Activated naive CD8-positive, alpha-beta T cell treated with anti-CD3 and anti-CD28 coated beads, Interleukin-2, amount 50 U/mL, for 16 hours (primary cell): ENCODE data around the gene RAB17.

Source experiments
- DNase-seq: peaks from one replicate; pipeline ENCODE4 v3.0.0-alpha.2; 2020; ENCODE audit warnings: low read depth, low spot score

RAB17 gene

GRCh38 chr2:237539681-237540080 is 50.9 kb downstream of the RAB17 start:
- no peak for DNase-seq

DNA sequence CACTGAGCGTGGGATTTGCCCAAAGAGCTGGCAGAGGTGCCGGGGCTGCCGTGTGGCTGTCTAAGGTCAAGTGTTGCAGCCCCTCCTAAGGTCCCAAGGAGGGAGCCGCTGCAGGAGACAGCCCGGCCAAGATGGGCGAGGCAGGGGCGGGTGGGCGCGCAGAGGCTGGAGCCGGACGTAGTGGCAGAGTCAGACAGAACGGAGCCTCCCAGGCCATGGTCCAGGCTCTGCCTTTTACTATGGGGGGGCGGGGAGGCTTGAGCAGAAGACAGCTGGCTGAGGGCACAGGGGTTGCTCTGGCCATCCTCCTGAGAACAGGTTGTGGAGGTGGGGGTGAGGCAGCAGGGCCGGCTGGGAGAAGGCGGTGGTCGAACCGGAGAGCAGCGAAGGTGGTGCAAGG is 51.6 kb downstream of the RAB17 start:
- no peak for DNase-seq

DNA sequence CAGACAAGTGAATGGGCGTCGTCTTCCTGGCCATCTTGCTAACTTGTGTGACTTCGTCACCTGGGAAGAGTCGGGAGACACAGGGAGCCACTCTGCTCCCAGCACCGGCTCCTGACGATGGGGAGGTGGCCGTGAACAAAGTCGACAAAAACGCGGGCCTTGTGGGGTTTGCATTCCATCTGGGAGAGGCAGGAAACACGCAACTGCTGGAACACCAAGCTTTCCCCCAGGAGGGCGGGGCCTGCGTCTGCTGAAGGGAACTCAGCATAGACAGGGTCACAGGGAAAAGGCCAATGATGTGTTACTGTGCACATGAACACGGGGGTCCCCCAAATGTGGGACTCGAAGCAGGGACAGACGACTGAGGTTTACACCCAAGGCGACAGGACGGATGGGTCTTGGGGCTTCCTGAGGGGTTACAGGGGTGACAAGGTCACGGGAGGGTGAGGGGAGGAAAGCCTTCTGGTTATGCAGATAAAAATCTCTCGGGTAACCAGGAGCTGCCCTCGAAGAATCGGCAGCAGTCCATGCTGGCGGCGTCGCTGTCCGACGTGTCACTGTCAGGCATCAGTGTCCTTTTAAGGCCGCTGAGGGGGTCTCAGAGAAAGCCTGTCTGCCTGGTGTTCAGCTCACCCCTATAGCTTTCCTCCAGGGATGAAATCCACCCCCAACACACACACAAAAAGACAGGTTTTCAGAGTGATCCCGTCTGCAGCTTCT is 52.4 kb downstream of the RAB17 start:
- no peak for DNase-seq

GRCh38 chr2:237536617-237537016 is 53.9 kb downstream of the RAB17 start:
- no peak for DNase-seq

DNA sequence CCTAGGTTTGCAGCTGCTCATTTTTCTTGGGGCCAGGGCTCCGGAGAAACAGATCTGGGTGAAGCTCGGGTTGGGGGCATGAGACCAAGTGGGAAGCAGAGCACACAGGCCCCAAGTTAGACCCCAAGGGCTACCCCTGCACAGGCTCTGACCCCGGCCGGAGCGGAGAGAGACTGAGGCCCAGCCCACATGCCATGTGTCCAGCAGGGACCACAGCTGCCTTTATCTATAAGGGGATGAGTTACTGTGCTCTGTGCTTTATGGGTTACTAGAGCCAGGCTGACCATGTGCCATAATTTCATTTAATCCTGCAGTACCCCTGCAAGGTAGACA is 54.5 kb downstream of the RAB17 start:
- DNase-seq = no peak

DNA sequence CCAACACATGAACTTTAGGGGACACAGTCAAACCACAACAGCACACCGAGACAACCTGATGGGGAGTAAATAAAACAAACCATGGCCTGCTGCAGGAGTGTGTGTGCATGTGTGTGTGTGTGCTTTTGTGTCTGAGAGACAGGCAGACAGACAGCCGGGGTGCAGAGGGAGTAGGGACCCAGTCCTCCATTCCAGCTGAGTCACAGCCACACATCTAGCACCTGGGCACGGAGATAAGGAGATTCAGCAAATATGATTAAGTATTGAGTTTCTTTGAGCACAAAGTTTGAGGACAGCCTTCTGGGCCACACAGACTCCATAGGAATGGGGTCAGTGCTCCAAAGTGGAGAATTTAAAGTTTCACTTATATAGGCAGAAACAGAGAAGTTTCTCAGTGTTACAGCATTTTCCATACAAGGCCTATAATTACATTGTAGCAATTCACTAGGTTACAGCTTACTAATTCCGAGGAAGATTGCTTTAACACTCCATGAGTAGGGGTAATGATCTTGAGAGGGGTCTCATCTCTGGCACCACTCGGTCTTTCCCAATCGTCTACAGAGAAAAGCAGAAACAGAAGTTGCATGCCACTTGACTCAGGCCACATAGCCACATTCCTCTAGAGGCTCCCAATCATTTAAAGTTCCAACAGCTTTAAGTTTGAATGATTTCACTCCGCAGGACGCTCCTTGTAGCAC is 55.0 kb downstream of the RAB17 start:
- DNase-seq = no peak

GRCh38 chr2:237534380-237534779 is 56.2 kb downstream of the RAB17 start:
- no peak for DNase-seq

DNA sequence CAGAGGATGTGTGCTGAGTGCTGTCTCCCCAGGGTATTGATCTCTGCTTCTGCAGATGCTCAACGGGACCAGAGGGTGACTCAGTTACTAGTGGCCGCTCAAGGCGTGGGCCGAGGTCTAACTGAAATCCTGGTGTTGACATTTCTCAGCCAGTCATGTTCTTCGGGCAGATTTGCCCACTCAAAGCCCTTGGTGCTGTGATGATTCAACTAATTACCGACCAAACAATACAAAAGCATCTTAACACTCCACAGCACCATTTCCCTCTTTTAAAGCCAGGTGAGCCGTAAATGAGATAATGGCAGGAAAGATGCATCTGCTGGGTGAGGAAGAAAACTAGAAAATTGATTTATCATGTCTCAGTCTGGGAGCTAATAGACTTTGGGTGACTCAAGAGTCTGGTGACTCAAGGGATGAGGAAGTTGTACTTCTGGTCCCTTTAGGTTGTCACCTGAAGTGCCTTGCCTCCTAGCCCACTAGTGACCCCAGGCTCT is 56.8 kb downstream of the RAB17 start:
- DNase-seq = no peak

GRCh38 chr2:237532160-237532559 is 58.4 kb downstream of the RAB17 start:
- no peak for DNase-seq

GRCh38 chr2:237530472-237531433 is 59.8 kb downstream of the RAB17 start:
- no peak for DNase-seq

DNA sequence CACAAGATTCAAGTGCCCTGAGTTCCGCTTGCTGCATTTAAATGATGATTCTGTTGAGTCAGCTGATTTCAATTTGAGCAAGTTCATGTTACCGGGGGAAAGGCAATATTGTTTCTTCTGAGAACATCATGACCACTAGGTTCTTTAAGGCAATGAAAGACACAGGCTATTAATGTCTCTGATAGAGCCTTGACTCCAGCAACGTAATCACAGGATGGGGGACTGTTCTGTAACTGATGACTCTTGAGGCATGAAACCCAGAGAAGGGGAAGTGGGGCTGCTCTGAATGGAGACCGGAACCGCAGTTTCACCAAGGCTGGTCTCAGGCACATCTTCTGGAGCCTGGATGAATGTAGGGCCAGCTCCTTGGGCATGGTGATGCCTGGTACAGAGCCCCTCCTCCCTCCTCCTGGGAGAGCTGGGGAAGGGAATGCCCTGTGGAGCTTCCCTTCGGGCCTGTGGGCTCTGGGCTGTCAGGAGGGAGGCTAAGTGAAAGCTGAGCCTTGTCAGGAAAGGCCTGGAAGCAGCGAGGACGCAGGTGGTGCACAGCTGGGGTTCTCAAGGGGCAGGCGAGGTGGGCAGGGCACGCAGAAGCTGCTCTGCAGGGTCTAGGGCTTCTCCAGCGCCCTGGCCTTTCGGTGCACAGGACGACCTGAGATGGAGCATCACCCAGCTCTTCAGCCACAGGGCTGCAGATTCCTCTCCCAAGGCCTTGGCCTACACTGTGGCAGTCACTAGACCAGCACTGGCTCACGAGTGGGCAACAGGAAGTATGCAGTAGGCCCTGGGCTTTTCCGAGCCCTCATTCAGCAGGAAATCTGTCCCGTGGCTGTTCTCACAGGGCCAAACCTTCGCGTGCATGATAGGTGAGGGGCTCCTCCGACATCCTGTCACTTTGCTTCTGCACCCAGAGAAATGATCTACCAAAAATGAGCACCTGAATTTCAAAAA is 60.8 kb downstream of the RAB17 start:
- no peak for DNase-seq

DNA sequence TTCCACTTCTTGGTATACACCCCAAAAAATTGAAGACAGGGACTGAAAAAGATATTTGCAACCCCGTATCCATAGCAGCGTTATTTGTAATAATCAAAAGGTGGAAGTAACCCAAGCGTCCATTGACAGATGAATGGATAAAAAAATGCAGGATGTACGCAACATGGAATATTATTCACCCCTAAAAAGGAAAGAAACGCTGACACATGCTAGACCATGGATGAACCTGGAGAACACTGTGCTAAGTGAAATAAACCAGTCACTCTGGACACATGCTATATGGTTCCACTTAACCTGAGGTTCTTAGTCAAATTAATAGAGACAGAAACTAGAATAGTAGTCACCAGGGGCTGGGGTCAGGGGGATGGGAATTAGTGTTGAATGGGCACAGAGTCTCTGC is 62.8 kb downstream of the RAB17 start:
- DNase-seq = no peak

GRCh38 chr2:237527233-237527632 is 63.3 kb downstream of the RAB17 start:
- DNase-seq = no peak

DNA sequence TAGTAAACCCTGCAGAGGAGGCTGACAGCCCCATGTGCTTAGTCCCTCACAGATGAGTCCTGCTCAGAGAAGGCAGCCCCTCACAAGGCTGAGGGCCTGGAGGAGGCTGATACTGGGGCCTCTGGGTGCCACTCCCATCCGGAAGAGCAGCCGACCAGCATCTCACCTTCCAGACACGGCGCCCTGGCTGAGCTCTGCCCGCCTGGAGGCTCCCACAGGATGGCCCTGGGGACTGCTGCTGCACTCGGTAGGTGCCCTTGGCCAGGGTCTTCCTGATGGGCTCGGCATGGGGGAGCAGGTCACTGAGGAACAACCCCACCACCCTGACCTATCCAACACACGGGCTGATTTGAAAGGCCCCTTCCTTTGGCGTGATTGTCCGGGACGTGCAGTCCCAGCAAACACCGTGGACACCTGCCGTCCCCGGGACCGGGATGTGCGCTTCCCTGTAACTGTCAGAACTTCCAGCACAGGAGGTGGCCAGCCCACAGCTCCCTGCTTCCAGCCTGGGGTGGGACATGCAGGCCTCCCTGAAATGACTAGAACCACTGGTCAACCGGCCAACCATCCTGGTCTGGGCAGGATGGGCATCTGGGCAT is 64.9 kb downstream of the RAB17 start:
- no peak for DNase-seq

GRCh38 chr2:237524631-237525030 is 65.9 kb downstream of the RAB17 start:
- no peak for DNase-seq
